B cell (primary cell): ENCODE data around the gene SETDB1. TPM values are rescaled to one million over a fixed set of nuclear protein-coding genes. Genes with fewer than 3 reads are reported as not detected.

Experiments used
- ATAC-seq: fragments of 200-7000 bp; cut with Tn5 transposase; one replicate; pipeline ENCODE4 v1.10.0; 2021; ENCODE audit warnings: low read depth, mild to moderate bottlenecking, moderate number of reproducible peaks, moderate library complexity
- CTCF ChIA-PET: fragments of 350-600 bp; sonication (Branson Sonifier 250); formaldehyde crosslinking; loops from one replicate; lab custom pipeline; 2021; ENCODE audit warnings: antibody characterized with exemption, inconsistent platforms; lab: Charles Lee
- POLR2A ChIA-PET: fragments of 350-600 bp; sonication (Branson Sonifier 250); formaldehyde crosslinking; loops from one replicate; lab custom pipeline; 2021; ENCODE audit warnings: antibody characterized with exemption; lab: Charles Lee
- DNase-seq: peaks from one replicate; pipeline ENCODE4 v3.0.0; 2013
- H2AFZ ChIP-seq: 2 replicates; pipeline ENCODE4 v1.6.1; 2012; ENCODE audit warnings: mild to moderate bottlenecking, low read depth, low read length; ENCODE audit not compliant: insufficient read depth, poor library complexity, severe bottlenecking
- H3K27ac ChIP-seq, 2 donors: 1 replicate in 1 of 2; 2 replicates in 1 of 2; pipeline ENCODE4 v1.5.1; 2012 to 2013; ENCODE audit warnings: low read length in 2 of 2, mild to moderate bottlenecking in 2 of 2, moderate library complexity in 1 of 2
- H3K27me3 ChIP-seq, 4 experiments: fragments of 200-600 bp in 1 of 4; sonication (generic) in 1 of 4; replicated peaks in 1 of 4; 1 replicate in 2 of 4; 2 replicates in 2 of 4; pipeline versions ENCODE4 v1.6.1 to v1.7.0; 2013 to 2016; ENCODE audit warnings: low read length in 3 of 4, mild to moderate bottlenecking in 2 of 4, mixed read lengths in 1 of 4, moderate library complexity in 1 of 4; ENCODE audit not compliant: insufficient read depth in 4 of 4, control insufficient read depth in 3 of 4; ENCODE audit errors: control extremely low read depth in 1 of 4
- H3K36me3 ChIP-seq, 2 experiments: replicated peaks in 1 of 2; 1 replicate in 1 of 2; 2 replicates in 1 of 2; pipeline versions ENCODE4 v1.6.1 to v1.7.1; 2013; ENCODE audit warnings: low read length in 1 of 2; ENCODE audit not compliant: insufficient read depth in 2 of 2, control insufficient read depth in 1 of 2; ENCODE audit errors: control extremely low read depth in 1 of 2, extremely low read depth in 1 of 2
- H3K4me1 ChIP-seq, 2 donors: fragments of 200-600 bp in 1 of 2; sonication (generic) in 1 of 2; 1 replicate in 1 of 2; 2 replicates in 1 of 2; pipeline versions ENCODE4 v1.5.1 to v1.6.1; 2013 to 2017; ENCODE audit warnings: low read length in 2 of 2; ENCODE audit not compliant: control insufficient read depth in 2 of 2, insufficient read depth in 2 of 2
- H3K4me2 ChIP-seq: replicated peaks from 2 replicates; pipeline ENCODE3; 2012; ENCODE audit warnings: mild to moderate bottlenecking, low read depth, low read length; ENCODE audit not compliant: poor library complexity, severe bottlenecking
- H3K4me3 ChIP-seq, 5 experiments: fragments of 200-600 bp in 1 of 5; sonication (generic) in 1 of 5; 1 replicate in 3 of 5; 2 replicates in 2 of 5; pipeline versions ENCODE4 v1.5.1 to v1.7.0; 2011 to 2016; ENCODE audit warnings: low read length in 4 of 5, mild to moderate bottlenecking in 4 of 5, low read depth in 2 of 5, control low read depth in 1 of 5, moderate library complexity in 1 of 5; ENCODE audit not compliant: insufficient read depth in 1 of 5; ENCODE audit errors: control extremely low read depth in 1 of 5, extremely low read depth in 1 of 5
- H3K79me2 ChIP-seq: fragments of 200-600 bp; sonication (generic); one replicate; pipeline ENCODE4 v1.6.0; 2016; ENCODE audit warnings: low read length; ENCODE audit not compliant: control insufficient read depth, insufficient read depth
- H3K9ac ChIP-seq: fragments of 200-600 bp; sonication (generic); 2 replicates; pipeline ENCODE4 v1.6.1; 2017; ENCODE audit warnings: mild to moderate bottlenecking, low read length, moderate library complexity
- H3K9me3 ChIP-seq, 3 donors: one replicate each; pipeline versions ENCODE4 v1.6.1 to v1.7.1; 2013; ENCODE audit warnings: low read length in 2 of 3; ENCODE audit not compliant: control insufficient read depth in 2 of 3, insufficient read depth in 1 of 3; ENCODE audit errors: control extremely low read depth in 1 of 3
- H4K20me1 ChIP-seq: 2 replicates; pipeline ENCODE4 v1.6.0; 2012; ENCODE audit warnings: mild to moderate bottlenecking, low read length; ENCODE audit not compliant: insufficient read depth, control insufficient read depth, poor library complexity, severe bottlenecking
- H3K27ac Mint-ChIP-seq: one replicate; pipeline ENCODE4 v1.8.0; 2021; ENCODE audit warnings: mixed read lengths
- H3K27me3 Mint-ChIP-seq: one replicate; pipeline ENCODE4 v1.8.0; 2021; ENCODE audit warnings: mixed read lengths
- H3K4me1 Mint-ChIP-seq: one replicate; pipeline ENCODE4 v1.8.0; 2021; ENCODE audit warnings: mixed read lengths
- H3K4me3 Mint-ChIP-seq: one replicate; pipeline ENCODE4 v1.8.0; 2021; ENCODE audit warnings: mixed read lengths
- H3K9me3 Mint-ChIP-seq: one replicate; pipeline ENCODE4 v1.8.0; 2022; ENCODE audit warnings: mixed read lengths; ENCODE audit not compliant: insufficient read depth
- EZH2 ChIP-seq: IDR thresholded peaks from 2 replicates; pipeline ENCODE4 v1.6.1; 2012; ENCODE audit warnings: borderline replicate concordance, low read depth, mild to moderate bottlenecking, moderate library complexity, low read length; ENCODE audit not compliant: insufficient read depth, poor library complexity, severe bottlenecking
- WGBS: methylation state at CpG from one replicate; pipeline ENCODE4 v1.1.5; 2013; ENCODE audit warnings: missing lambda C conversion rate; ENCODE audit not compliant: insufficient coverage; 5-methylcytosine and 5-hydroxymethylcytosine counted together
- intact Hi-C: fragments of 100-400 bp; cut with micrococcal nuclease; formaldehyde crosslinking; loops from one replicate; pipeline ENCODE4 v1.10.0; 2022
- polyA plus RNA-seq: library from polyadenylated mRNA; depleted of rRNA; stranded (reverse); fragments of >200 nt; gene quantifications from 2 replicates; pipeline ENCODE4 v1.2.3, GENCODE V29; 2012
- total RNA-seq, 2 donors: library from RNA; stranded (reverse); fragments of 120-200 nt in 1 of 2; gene quantifications; 1 replicate in 1 of 2; 2 replicates in 1 of 2; pipeline versions ENCODE4 v1.2.3 to v1.2.4, GENCODE V29; 2013 to 2022
- TF ChIP-seq, protein P1 (sequence below): fragments of 200-600 bp; IDR thresholded peaks from one replicate; pipeline ENCODE4 v1.8.0; 2022; ENCODE audit warnings: antibody characterized with exemption, mild to moderate bottlenecking

Gene SETDB1
- total and polyA plus RNA-seq, 2 donors (not counting 1 experiment from before 2014, with no cell fraction given) = 57.4 to 115 TPM

DNA sequence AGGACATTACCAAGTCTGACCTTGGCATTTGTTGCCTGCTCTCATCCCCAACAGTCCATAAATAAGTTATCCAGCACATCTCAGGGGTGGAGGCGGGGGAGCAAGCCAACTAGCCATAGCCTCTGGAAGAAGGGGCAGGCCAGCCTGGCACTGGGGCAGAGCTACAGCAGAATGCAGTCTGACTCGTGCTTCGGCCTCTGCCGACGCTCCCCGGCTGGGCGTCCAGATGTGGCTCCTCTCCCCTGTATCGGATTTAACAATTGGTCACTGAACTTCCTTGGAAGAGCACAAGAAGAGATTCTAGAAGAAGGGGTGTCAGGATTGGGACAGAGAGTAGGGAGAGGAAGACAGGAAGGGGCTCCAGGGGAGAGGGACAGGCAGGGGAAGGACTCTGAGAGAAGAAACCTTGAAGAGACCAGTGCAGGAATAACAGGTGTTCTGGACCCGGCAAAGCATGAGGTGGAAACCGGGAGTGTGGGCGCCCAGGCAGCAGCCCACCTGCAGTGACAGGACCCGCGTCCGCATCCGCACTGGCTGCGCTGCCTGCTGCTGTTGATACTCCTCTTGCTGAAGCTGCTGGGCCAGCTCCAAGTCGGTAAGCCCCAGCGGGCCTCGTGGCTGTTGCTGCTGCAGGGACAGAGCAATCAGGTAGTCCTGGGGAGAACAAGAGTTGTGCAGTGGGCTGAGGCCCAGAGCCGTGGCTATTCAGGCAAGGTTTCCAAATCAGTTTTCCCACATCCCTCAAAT lies 71.1 kb downstream of the SETDB1 start:
- no peak for TF ChIP-seq EZH2
- TF ChIP-seq, protein P1, sequence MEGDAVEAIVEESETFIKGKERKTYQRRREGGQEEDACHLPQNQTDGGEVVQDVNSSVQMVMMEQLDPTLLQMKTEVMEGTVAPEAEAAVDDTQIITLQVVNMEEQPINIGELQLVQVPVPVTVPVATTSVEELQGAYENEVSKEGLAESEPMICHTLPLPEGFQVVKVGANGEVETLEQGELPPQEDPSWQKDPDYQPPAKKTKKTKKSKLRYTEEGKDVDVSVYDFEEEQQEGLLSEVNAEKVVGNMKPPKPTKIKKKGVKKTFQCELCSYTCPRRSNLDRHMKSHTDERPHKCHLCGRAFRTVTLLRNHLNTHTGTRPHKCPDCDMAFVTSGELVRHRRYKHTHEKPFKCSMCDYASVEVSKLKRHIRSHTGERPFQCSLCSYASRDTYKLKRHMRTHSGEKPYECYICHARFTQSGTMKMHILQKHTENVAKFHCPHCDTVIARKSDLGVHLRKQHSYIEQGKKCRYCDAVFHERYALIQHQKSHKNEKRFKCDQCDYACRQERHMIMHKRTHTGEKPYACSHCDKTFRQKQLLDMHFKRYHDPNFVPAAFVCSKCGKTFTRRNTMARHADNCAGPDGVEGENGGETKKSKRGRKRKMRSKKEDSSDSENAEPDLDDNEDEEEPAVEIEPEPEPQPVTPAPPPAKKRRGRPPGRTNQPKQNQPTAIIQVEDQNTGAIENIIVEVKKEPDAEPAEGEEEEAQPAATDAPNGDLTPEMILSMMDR = no peak
- Mint-ChIP-seq H3K27me3 (no peaks in the 10 kb centered on the region), H3K27ac (no peak overlapping the region), H3K4me3 (no peak overlapping the region), H3K9me3 (no peaks in the 10 kb centered on the region), H3K4me1 (peaks cover 6% of the 10 kb centered on the region)
- intact Hi-C loops = loop anchor here (5.0 to 10.0 kb wide), 2 partner anchors 535 to 742 kb away; partner anchors contain the start of gene CA14
- H3K79me2 ChIP-seq = no peaks in the 10 kb centered on the region
- H3K27ac ChIP-seq = no peak overlapping the region
- H3K4me3 ChIP-seq = no peak overlapping the region
- no peaks in the 10 kb centered on the region for H4K20me1 ChIP-seq
- peaks cover 3 to 15% of the 10 kb centered on the region in 2 experiments for H3K36me3 ChIP-seq
- H2AFZ ChIP-seq = no peak overlapping the region
- ATAC-seq (no peak), DNase-seq (no peak)
- no peak overlapping the region for H3K4me2 ChIP-seq
- no peaks in the 10 kb centered on the region for H3K27me3 ChIP-seq
- ChIA-PET CTCF (interaction anchor here (1.0 to 5.3 kb wide), 8 partner anchors 9 to 742 kb away, joined by 3 to 63 read pairs (median 4); partner anchors contain the start of genes ANXA9, GOLPH3L and MINDY1), POLR2A (interaction anchor here (1.1 kb wide), 1 partner anchor 9 kb away, joined by 3 read pairs; the partner anchor contains the start of gene MINDY1)
- 96% methylated on average over 17 of the region's 20 CpGs for WGBS
- peaks cover 0 to 3% of the 10 kb centered on the region in 2 donors for H3K4me1 ChIP-seq
- H3K9ac ChIP-seq = no peak overlapping the region
- H3K9me3 ChIP-seq = no peaks in the 10 kb centered on the region

DNA sequence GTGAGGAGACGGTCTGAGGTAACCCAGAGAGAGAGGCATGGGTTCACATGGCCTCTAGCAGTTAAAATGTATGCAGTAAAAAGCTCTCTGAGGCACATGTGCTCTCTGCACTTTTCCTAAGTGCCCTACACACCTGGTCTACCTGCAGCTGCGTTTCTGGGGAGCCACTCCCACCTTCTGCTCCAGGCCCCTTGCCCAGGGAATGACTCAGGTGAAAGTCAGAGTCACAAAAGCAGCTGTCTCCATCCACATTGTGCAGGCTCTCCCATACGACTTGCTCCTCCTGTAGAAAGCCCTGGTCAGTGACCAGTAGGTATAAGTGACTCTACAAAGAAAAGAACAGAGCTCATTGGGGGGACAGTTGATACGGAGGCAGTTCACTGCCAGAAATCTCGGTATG lies 71.8 kb downstream of the SETDB1 start:
- no peak overlapping the region for H3K4me3 Mint-ChIP-seq
- no peak for TF ChIP-seq EZH2
- TF ChIP-seq, protein P1 = no peak
- no peaks in the 10 kb centered on the region for H3K9me3 Mint-ChIP-seq
- no peak overlapping the region for H3K27ac Mint-ChIP-seq
- intact Hi-C loops = loop anchor here (5.0 to 10.0 kb wide), 2 partner anchors 536 to 743 kb away; partner anchors contain the start of gene CA14
- Histone ChIP-seq H3K4me3 (no peak overlapping the region), H3K9me3 (no peaks in the 10 kb centered on the region), H3K4me1 (peaks cover 2 to 7% of the 10 kb centered on the region in 2 donors), H3K27me3 (no peaks in the 10 kb centered on the region), H3K79me2 (no peaks in the 10 kb centered on the region), H3K36me3 (peaks cover 3 to 15% of the 10 kb centered on the region in 2 experiments), H3K4me2 (no peak overlapping the region), H2AFZ (no peak overlapping the region), H4K20me1 (no peaks in the 10 kb centered on the region), H3K9ac (no peak overlapping the region), H3K27ac (no peak overlapping the region)
- CTCF ChIA-PET = interaction anchor here (1.0 to 5.3 kb wide), 4 partner anchors 8 to 743 kb away, joined by 3 to 63 read pairs (median 19); partner anchors contain the start of genes ANXA9 and MINDY1
- 91% methylated on average over 4 of the region's 5 CpGs for WGBS
- H3K4me1 Mint-ChIP-seq = peaks cover 11% of the 10 kb centered on the region
- ATAC-seq (no peak), DNase-seq (no peak)
- H3K27me3 Mint-ChIP-seq = no peaks in the 10 kb centered on the region
- POLR2A ChIA-PET = no interaction called here
